Common myeloid progenitor, CD34-positive (primary cell): Measurements from ENCODE around the gene DCPS.

Experiments used
- CTCF ChIA-PET: fragments of 350-600 bp; sonication (Branson Sonifier 250); formaldehyde crosslinking; loops from one replicate; lab custom pipeline; 2021; ENCODE audit warnings: antibody characterized with exemption; lab: Charles Lee
- POLR2A ChIA-PET: fragments of 350-600 bp; sonication (Branson Sonifier 250); formaldehyde crosslinking; loops from one replicate; lab custom pipeline; 2021; ENCODE audit warnings: antibody characterized with exemption; lab: Charles Lee
- DNase-seq, 3 donors: peaks; one replicate each; pipeline versions ENCODE4 v3.0.0 to v3.0.0-alpha.2; 2013
- H3K27ac ChIP-seq, 2 experiments: 1 replicate in 1 of 2; 2 replicates in 1 of 2; pipeline ENCODE4 v1.7.0; 2013; ENCODE audit warnings: inconsistent platforms in 2 of 2, low read length in 2 of 2, mild to moderate bottlenecking in 2 of 2, low read depth in 1 of 2, moderate library complexity in 1 of 2; ENCODE audit not compliant: severe bottlenecking in 2 of 2, insufficient read depth in 1 of 2, poor library complexity in 1 of 2
- H3K27me3 ChIP-seq, 5 experiments: replicated peaks in 2 of 5; 1 replicate in 3 of 5; 2 replicates in 2 of 5; pipeline versions ENCODE4 v1.6.1 to v1.7.0; 2013; ENCODE audit warnings: low read length in 4 of 5, mild to moderate bottlenecking in 2 of 5, moderate library complexity in 2 of 5, inconsistent platforms in 1 of 5; ENCODE audit not compliant: insufficient read depth in 5 of 5, control insufficient read depth in 4 of 5
- H3K36me3 ChIP-seq, 4 experiments: 1 replicate in 2 of 4; 2 replicates in 2 of 4; pipeline versions ENCODE4 v1.6.1 to v1.7.0; 2013; ENCODE audit warnings: low read length in 3 of 4, control low read depth in 1 of 4, mild to moderate bottlenecking in 1 of 4; ENCODE audit not compliant: control insufficient read depth in 4 of 4, insufficient read depth in 4 of 4
- H3K4me1 ChIP-seq, 4 experiments: 1 replicate in 3 of 4; 2 replicates in 1 of 4; pipeline versions ENCODE4 v1.6.1 to v1.7.1; 2013; ENCODE audit warnings: low read length in 3 of 4, mild to moderate bottlenecking in 3 of 4, control low read depth in 1 of 4, inconsistent platforms in 1 of 4, moderate library complexity in 1 of 4; ENCODE audit not compliant: control insufficient read depth in 4 of 4, insufficient read depth in 4 of 4; ENCODE audit errors: control extremely low read depth in 1 of 4
- H3K4me3 ChIP-seq, 7 experiments: 1 replicate in 4 of 7; 2 replicates in 3 of 7; pipeline versions ENCODE4 v1.5.1 to v1.7.0; 2013; ENCODE audit warnings: mild to moderate bottlenecking in 7 of 7, low read length in 6 of 7, moderate library complexity in 6 of 7, inconsistent platforms in 2 of 7, low read depth in 2 of 7, control low read depth in 1 of 7; ENCODE audit not compliant: insufficient read depth in 4 of 7, control insufficient read depth in 1 of 7; ENCODE audit errors: extremely low read depth in 1 of 7
- H3K9me3 ChIP-seq, 5 experiments: 1 replicate in 4 of 5; 2 replicates in 1 of 5; pipeline versions ENCODE4 v1.6.1 to v1.7.1; 2013; ENCODE audit warnings: low read length in 4 of 5, mild to moderate bottlenecking in 2 of 5, inconsistent platforms in 1 of 5, low read depth in 1 of 5, moderate library complexity in 1 of 5; ENCODE audit not compliant: control insufficient read depth in 4 of 5, insufficient read depth in 2 of 5; ENCODE audit errors: control extremely low read depth in 1 of 5
- WGBS: methylation state at CpG from one replicate; pipeline ENCODE4 v1.1.5; 2013; ENCODE audit not compliant: insufficient coverage; 5-methylcytosine and 5-hydroxymethylcytosine counted together

The DCPS gene

DNA sequence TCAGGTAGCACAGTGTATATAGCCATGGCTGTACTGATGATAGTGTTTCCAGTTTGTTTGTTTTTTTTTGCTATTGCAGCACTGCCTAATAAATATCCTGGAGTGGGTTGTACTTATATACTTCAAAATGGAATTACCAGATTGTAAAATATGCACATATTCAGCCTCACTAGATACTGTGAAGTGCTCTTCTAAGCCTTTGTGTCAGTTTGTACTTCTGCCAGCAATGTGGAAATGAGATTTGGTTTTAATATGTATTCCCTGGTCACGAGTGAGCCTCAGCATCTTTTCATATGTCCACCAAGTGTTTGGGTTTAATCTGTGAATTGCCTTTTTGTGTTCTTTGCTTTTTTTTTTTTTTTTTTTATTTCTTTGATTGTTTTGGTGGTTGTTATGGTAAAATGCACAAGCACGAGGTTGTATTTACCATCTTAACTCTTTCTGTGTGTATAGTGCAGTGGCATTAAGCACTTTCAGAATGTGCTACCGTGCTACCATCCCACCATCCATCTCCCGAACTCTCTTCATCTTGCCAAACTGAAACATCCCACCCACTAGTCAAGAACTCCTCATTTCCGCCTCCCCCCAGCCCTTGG lies 86.5 kb downstream of the DCPS start:
- peak in 2 of 3 donors; percentile 57 to 70 for DNase-seq
- no CpG with 5 or more reads among the region's 5 CpGs for whole genome bisulfite sequencing
- Histone ChIP-seq H3K4me3 (no peak overlapping the region), H3K27me3 (no peaks in the 10 kb centered on the region), H3K4me1 (peaks cover 28 to 95% (median 87%) of the 10 kb centered on the region in 4 experiments), H3K27ac (peak overlapping the region; percentile 69 to 77), H3K9me3 (no peaks in the 10 kb centered on the region), H3K36me3 (peaks cover 0 to 3% (median 1%) of the 10 kb centered on the region in 4 experiments)
- CTCF ChIA-PET = no interaction called here
- POLR2A ChIA-PET = no interaction called here

DNA sequence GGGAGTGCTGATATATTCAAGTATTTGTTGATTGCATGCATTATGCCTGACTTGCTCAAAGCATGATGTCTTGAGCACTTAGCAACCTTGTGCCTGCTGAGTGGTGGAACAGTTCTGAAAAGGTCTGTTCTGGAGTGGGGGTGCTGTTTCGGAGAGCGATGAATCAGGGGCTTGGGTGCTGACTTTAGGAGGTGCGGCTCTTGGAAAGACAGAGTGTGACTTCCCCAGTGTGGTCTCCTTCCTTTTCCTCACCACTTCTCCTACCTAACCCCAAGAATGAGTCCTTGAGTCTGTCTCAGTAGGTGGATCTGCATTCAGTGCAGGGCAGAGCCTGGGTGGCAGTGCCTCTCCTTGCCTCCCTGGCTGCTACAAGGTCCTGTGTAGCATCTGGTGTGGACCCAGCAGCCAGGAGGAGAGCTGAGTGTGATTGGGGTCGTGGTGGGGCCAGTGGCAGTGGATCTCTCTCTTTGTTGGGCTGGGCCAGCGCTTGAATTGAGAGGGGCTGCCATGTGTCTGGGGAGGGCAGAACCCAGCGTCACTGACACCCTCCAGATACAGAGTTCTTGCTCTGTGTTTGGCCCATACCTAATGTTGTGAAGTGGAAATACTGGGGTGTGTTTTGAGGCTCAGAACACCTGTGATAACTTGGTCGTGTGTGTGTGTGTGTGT lies 87.6 kb downstream of the DCPS start:
- Histone ChIP-seq H3K27me3 (no peaks in the 10 kb centered on the region), H3K27ac (peak overlapping the region; percentile 69 to 77), H3K4me1 (peaks cover 28 to 89% (median 81%) of the 10 kb centered on the region in 4 experiments), H3K36me3 (peaks cover 0 to 5% (median 2%) of the 10 kb centered on the region in 4 experiments), H3K4me3 (peak overlapping the region in 1 of 7 experiments; percentile 13), H3K9me3 (no peaks in the 10 kb centered on the region)
- CTCF ChIA-PET = interaction anchor here (0.7 to 2.7 kb wide), 8 partner anchors 10 to 89 kb away, joined by 3 to 23 read pairs (median 4); no protein-coding TSS in a partner anchor
- DNase-seq = peak in 2 of 3 donors; percentile 49 to 57
- WGBS = no CpG with 5 or more reads among the region's 7 CpGs
- POLR2A ChIA-PET = no interaction called here

DNA sequence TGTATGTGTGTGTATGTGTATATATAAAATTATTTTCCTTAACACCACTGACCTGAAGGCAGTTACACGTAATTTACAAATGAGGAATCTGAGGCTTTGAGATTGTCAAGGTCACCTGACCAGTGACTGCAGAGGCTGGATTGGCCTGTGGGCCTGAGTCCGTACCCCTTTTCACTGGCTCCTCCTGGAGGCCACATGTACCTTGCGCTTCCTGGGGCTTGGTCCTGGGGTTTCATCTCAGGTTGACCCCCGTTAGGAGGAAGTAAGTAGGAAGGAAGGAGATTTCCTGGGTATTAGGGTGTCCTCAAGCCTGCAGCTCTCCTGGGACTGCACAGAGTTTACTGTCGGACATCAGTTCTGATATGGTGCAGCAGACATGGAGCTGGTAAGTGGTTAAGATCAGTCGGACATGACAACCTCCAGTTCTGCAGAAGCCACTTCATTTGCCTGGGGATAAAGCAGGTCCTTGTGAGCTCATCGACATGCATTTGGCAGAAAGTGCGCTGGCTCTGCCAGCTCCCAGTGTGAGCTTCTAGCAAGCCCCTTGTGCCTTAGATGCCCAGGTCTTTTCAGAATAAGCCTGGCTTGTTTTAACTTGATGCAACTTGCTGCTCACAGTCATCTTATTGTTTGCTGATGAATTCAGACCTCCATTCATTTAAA lies 88.2 kb downstream of the DCPS start:
- peak overlapping the region in 4 of 7 experiments; percentile 26 to 54 (median 38) for H3K4me3 ChIP-seq
- H3K27ac ChIP-seq = peak overlapping the region; percentile 58 to 77
- POLR2A ChIA-PET = interaction anchor here (0.6 to 1.0 kb wide), 2 partner anchors 27 to 34 kb away, joined by 3 read pairs; no protein-coding TSS in a partner anchor
- DNase-seq = peak; percentile 66 to 79 (median 70)
- WGBS = 14% methylated on average over 6 of the region's 8 CpGs
- H3K4me1 ChIP-seq = peaks cover 26 to 83% (median 75%) of the 10 kb centered on the region in 4 experiments
- CTCF ChIA-PET = interaction anchor here (0.7 to 2.7 kb wide), 19 partner anchors 9 to 106 kb away, joined by 3 to 23 read pairs (median 4); partner anchors contain the start of gene DCPS
- no peaks in the 10 kb centered on the region for H3K9me3 ChIP-seq
- H3K27me3 ChIP-seq = no peaks in the 10 kb centered on the region
- peaks cover 0 to 5% (median 2%) of the 10 kb centered on the region in 4 experiments for H3K36me3 ChIP-seq

DNA sequence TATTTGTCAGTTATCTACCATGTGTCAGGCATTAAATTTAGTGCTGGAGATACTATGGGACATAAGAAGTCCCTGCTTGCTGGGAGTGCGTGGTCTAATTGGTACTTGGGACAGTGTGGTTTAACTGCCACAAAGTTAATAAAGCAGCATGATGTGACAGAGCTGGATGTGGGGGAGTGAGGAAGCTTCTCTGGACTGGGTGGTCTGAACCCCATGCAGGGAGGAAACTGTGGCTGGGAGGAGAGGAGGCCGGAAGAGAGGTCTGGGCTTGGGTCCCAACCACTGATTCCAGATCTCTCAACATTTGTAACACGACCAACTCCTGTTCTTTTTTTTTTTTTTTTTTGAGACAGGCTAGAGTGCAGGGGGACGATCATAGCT lies 88.8 kb downstream of the DCPS start:
- Histone ChIP-seq H3K27me3 (no peaks in the 10 kb centered on the region), H3K4me3 (peak overlapping the region in 4 of 7 experiments; percentile 26 to 54 (median 45)), H3K9me3 (no peaks in the 10 kb centered on the region), H3K36me3 (peaks cover 0 to 8% (median 3%) of the 10 kb centered on the region in 4 experiments), H3K27ac (peak overlapping the region in 1 of 2 experiments; percentile 36), H3K4me1 (peaks cover 20 to 77% (median 70%) of the 10 kb centered on the region in 4 experiments)
- 0% methylated on average over 1 of the region's 4 CpGs for WGBS
- peak in 2 of 3 donors; percentile 74 to 80 for DNase-seq
- CTCF ChIA-PET = interaction anchor here (0.6 to 2.7 kb wide), 21 partner anchors 8 to 893 kb away, joined by 3 to 23 read pairs (median 4); partner anchors contain the start of gene DCPS
- POLR2A ChIA-PET = interaction anchor here (0.6 to 1.0 kb wide), 3 partner anchors 26 to 82 kb away, joined by 3 read pairs; no protein-coding TSS in a partner anchor

DNA sequence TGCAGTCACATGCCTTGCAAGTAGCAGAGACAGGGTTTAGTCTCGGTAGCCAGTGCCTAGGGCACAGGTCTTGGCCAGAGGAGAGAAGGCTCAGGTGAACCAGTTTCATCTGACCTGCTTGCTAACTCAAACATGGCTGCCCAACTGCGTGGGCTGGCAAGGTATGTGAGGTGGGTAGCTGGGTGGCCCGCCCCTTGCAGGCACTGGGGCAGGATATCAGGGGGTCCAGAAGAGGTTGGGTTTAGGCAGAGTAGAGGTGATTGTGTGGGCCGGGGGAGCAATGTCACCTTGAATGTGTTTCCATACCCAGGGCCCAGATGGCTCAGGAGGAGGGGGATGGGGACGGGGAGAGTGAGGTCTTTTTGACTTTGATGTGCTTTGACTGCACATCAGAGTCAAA lies 89.3 kb downstream of the DCPS start:
- no peak for DNase-seq
- Histone ChIP-seq H3K9me3 (no peaks in the 10 kb centered on the region), H3K4me1 (peaks cover 15 to 72% (median 64%) of the 10 kb centered on the region in 4 experiments), H3K36me3 (peaks cover 0 to 13% (median 3%) of the 10 kb centered on the region in 4 experiments), H3K27me3 (no peaks in the 10 kb centered on the region), H3K27ac (no peak overlapping the region), H3K4me3 (peak overlapping the region in 4 of 7 experiments; percentile 2 to 54 (median 36))
- WGBS = 48% methylated on average over 2 of the region's 5 CpGs
- ChIA-PET POLR2A (interaction anchor here (0.6 to 1.0 kb wide), 2 partner anchors 35 to 82 kb away, joined by 3 read pairs; no protein-coding TSS in a partner anchor), CTCF (interaction anchor here (0.6 to 2.7 kb wide), 12 partner anchors 10 to 892 kb away, joined by 3 to 23 read pairs (median 5); no protein-coding TSS in a partner anchor)

DNA sequence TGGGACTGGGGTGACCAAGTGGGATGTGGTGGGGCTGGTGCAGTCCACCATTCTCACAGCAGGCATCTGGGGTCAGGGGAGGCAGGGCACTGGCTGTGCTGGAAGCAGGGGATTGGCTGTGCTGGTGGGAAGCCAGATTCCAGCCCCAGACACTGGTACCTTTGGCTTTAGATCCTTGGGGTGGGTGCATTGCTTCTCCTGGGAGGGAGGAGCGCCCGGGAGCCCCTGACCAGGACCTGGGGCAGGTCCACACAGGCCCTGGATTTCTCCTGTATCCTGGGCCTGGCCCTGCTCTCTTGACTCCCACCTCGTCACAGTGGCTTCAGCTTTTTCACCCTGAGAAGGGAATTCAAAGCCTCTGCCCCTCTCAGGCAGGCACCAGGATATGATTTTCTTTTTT lies 90.2 kb downstream of the DCPS start:
- Histone ChIP-seq H3K36me3 (peaks cover 0 to 16% (median 3%) of the 10 kb centered on the region in 4 experiments), H3K27ac (no peak overlapping the region), H3K27me3 (no peaks in the 10 kb centered on the region), H3K4me3 (no peak overlapping the region), H3K4me1 (peaks cover 13 to 63% (median 59%) of the 10 kb centered on the region in 4 experiments), H3K9me3 (no peaks in the 10 kb centered on the region)
- DNase-seq = no peak
- 90% methylated on average over 3 of the region's 3 CpGs for WGBS
- POLR2A ChIA-PET = no interaction called here
- CTCF ChIA-PET = interaction anchor here (1.4 to 2.7 kb wide), 3 partner anchors 25 to 79 kb away, joined by 3 to 12 read pairs (median 4); no protein-coding TSS in a partner anchor
